ENCODE data around the gene MRPL55. TPM values are rescaled to one million over a fixed set of nuclear protein-coding genes. Genes with fewer than 3 reads are reported as not detected.

The MRPL55 gene
- total and polyA plus RNA-seq, 2 experiments from 2014 or later: 92.4 to 172 TPM

- H3K27me3 Mint-ChIP-seq (ENCODE audit: insufficient read depth, low read depth, poor library complexity): peaks cover 14% of the 10 kb centered on the region
- H3K4me3 Mint-ChIP-seq: no peak overlapping the region
- Histone ChIP-seq H3K79me2 (replicated peaks; ENCODE audit: insufficient read depth) (no peaks in the 10 kb centered on the region), H3F3A (replicated peaks; ENCODE audit: low read depth) (no peaks in the 10 kb centered on the region), H3K4me1 (ENCODE audit: insufficient read depth) (no peaks in the 10 kb centered on the region), H3K36me3 (ENCODE audit: insufficient read depth) (no peaks in the 10 kb centered on the region), H3K4me3 (no peak overlapping the region), H3K27me3 (ENCODE audit: insufficient read depth) (peaks cover 7% of the 10 kb centered on the region; the same call in 1 of the 2 replicates), H3K9me2 (ENCODE audit: insufficient read depth) (0 out of 2 replicates have a peak, but pooled peaks cover 4% of the 10 kb centered on the region), H3K4me2 (no peak overlapping the region), H2AFZ (no peak overlapping the region), H4K20me1 (replicated peaks; ENCODE audit: insufficient read depth) (no peaks in the 10 kb centered on the region), H3K27ac (ENCODE audit: low read depth) (no peak overlapping the region)
- H3K27ac Mint-ChIP-seq: no peak overlapping the region
- TF ChIP-seq REST (IDR thresholded peaks at IDR 0.05; ENCODE audit: unreplicated experiment): no peak
- TF ChIP-seq ZNF462 (CRISPR knock-in tag; IDR thresholded peaks at IDR 0.05): no peak
- TF ChIP-seq POLR2AphosphoS5 (IDR thresholded peaks at IDR 0.05; ENCODE audit: low read depth): no peak
- TF ChIP-seq ETS1 (IDR thresholded peaks at IDR 0.05): no peak
- TF ChIP-seq JUNB (IDR thresholded peaks at IDR 0.05; ENCODE audit: unreplicated experiment): no peak
- no peak for ATAC-seq
- H3K4me1 Mint-ChIP-seq: peaks cover 5% of the 10 kb centered on the region
- no peak for DNase-seq (ENCODE audit: low spot score)
- peaks cover 41% of the 10 kb centered on the region for H3K9me3 Mint-ChIP-seq
- H3K36me3 Mint-ChIP-seq (ENCODE audit: low read depth): peaks cover 9% of the 10 kb centered on the region; the same call in 2 of the 3 replicates
Measured at GRCh38 chr1:228114827-228115226, 5.7 kb upstream of the MRPL55 start.

Measured in GM23338 (cell line).